H9 (cell line): Measurements from ENCODE around the gene PDPK1. TPM values are rescaled to one million over a fixed set of nuclear protein-coding genes. Genes with fewer than 3 reads are reported as not detected.
"Not testable (repeated sequence)": the region's sequence is repeated elsewhere in the genome, so short reads cannot be mapped to it uniquely, and the experiment has no call there.

Experiments
- DNase-seq: peaks from one replicate; pipeline ENCODE4 v3.0.0-alpha.2; 2017
- H2AFZ ChIP-seq: one replicate; pipeline ENCODE4 v1.6.1; 2013; ENCODE audit warnings: mild to moderate bottlenecking, low read length, control low read depth, moderate library complexity
- H2AK5ac ChIP-seq: 2 replicates; pipeline ENCODE4 v1.6.1; 2013; ENCODE audit warnings: low read length, control low read depth, mixed read lengths; ENCODE audit not compliant: insufficient read length
- H2BK120ac ChIP-seq: one replicate; pipeline ENCODE4 v1.6.1; 2013; ENCODE audit warnings: low read depth, mild to moderate bottlenecking, low read length, control low read depth, inconsistent platforms; ENCODE audit not compliant: poor library complexity, severe bottlenecking
- H2BK12ac ChIP-seq: 2 replicates; pipeline ENCODE4 v1.6.1; 2013; ENCODE audit warnings: low read length, control low read depth, mixed read lengths, low read depth; ENCODE audit not compliant: insufficient read length
- H2BK15ac ChIP-seq: 2 replicates; pipeline ENCODE4 v1.6.1; 2013; ENCODE audit warnings: low read depth, low read length, control low read depth
- H2BK20ac ChIP-seq: one replicate; pipeline ENCODE4 v1.6.1; 2013; ENCODE audit warnings: low read depth, mild to moderate bottlenecking, low read length, control low read depth, inconsistent platforms; ENCODE audit not compliant: poor library complexity, severe bottlenecking
- H2BK5ac ChIP-seq: 2 replicates; pipeline ENCODE4 v1.6.1; 2013; ENCODE audit warnings: low read length, control low read depth, mixed read lengths; ENCODE audit not compliant: insufficient read length
- H3K14ac ChIP-seq: 2 replicates; pipeline ENCODE4 v1.6.1; 2013; ENCODE audit warnings: low read length, control low read depth; ENCODE audit not compliant: insufficient read depth
- H3K18ac ChIP-seq: 2 replicates; pipeline ENCODE4 v1.6.1; 2013; ENCODE audit warnings: low read depth, mild to moderate bottlenecking, mixed read lengths, low read length, control low read depth; ENCODE audit not compliant: insufficient read length
- H3K23ac ChIP-seq: 2 replicates; pipeline ENCODE4 v1.6.1; 2013; ENCODE audit warnings: low read length, control low read depth, mixed read lengths, low read depth; ENCODE audit not compliant: insufficient read length
- H3K23me2 ChIP-seq: 2 replicates; pipeline ENCODE4 v1.6.1; 2013; ENCODE audit warnings: low read depth, mild to moderate bottlenecking, mixed read lengths, low read length, control low read depth; ENCODE audit not compliant: insufficient read length, poor library complexity, severe bottlenecking
- H3K27ac ChIP-seq: 2 replicates; pipeline ENCODE4 v1.5.1; 2013; ENCODE audit warnings: low read length, control low read depth, mixed read lengths, low read depth; ENCODE audit not compliant: insufficient read length
- H3K27me3 ChIP-seq: 2 replicates; pipeline ENCODE4 v1.6.1; 2013; ENCODE audit warnings: low read length, control low read depth, inconsistent platforms; ENCODE audit not compliant: insufficient read depth
- H3K4ac ChIP-seq: 2 replicates; pipeline ENCODE4 v1.6.1; 2013; ENCODE audit warnings: low read depth, mild to moderate bottlenecking, control low read depth, inconsistent platforms, low read length, moderate library complexity
- H3K4me1 ChIP-seq: 2 replicates; pipeline ENCODE4 v1.6.1; 2013; ENCODE audit warnings: low read length, control low read depth, inconsistent platforms; ENCODE audit not compliant: insufficient read depth
- H3K4me2 ChIP-seq: 2 replicates; pipeline ENCODE4 v1.6.1; 2013; ENCODE audit warnings: low read length, control low read depth, mixed read lengths; ENCODE audit not compliant: insufficient read length, insufficient read depth
- H3K56ac ChIP-seq: 2 replicates; pipeline ENCODE4 v1.6.1; 2013; ENCODE audit warnings: low read depth, mild to moderate bottlenecking, mixed read lengths, low read length, control low read depth; ENCODE audit not compliant: insufficient read length
- H3K79me1 ChIP-seq: 2 replicates; pipeline ENCODE4 v1.6.1; 2013; ENCODE audit warnings: low read depth, mild to moderate bottlenecking, moderate library complexity, low read length, control low read depth, inconsistent platforms; ENCODE audit not compliant: insufficient read depth, poor library complexity, severe bottlenecking
- H3K79me2 ChIP-seq: 2 replicates; pipeline ENCODE4 v1.6.1; 2013; ENCODE audit warnings: low read length, control low read depth, inconsistent platforms; ENCODE audit not compliant: insufficient read depth
- H3K9ac ChIP-seq: 2 replicates; pipeline ENCODE4 v1.6.1; 2013; ENCODE audit warnings: low read length, control low read depth, mixed read lengths; ENCODE audit not compliant: insufficient read length; ENCODE audit errors: extremely low read depth
- H3K9me3 ChIP-seq: one replicate; pipeline ENCODE4 v1.6.1; 2013; ENCODE audit warnings: low read depth, low read length, inconsistent platforms; ENCODE audit not compliant: control insufficient read depth
- H3T11ph ChIP-seq: one replicate; pipeline ENCODE4 v1.6.1; 2013; ENCODE audit warnings: mild to moderate bottlenecking, low read length, control low read depth, inconsistent platforms
- H4K20me1 ChIP-seq: one replicate; pipeline ENCODE4 v1.6.1; 2013; ENCODE audit not compliant: control insufficient read depth, insufficient read length, insufficient read depth
- H4K5ac ChIP-seq: 2 replicates; pipeline ENCODE4 v1.6.1; 2013; ENCODE audit warnings: low read depth, mild to moderate bottlenecking, mixed read lengths, low read length, control low read depth; ENCODE audit not compliant: insufficient read length
- H4K8ac ChIP-seq: replicated peaks from 2 replicates; pipeline ENCODE4 v1.6.1; 2013; ENCODE audit warnings: low read length, control low read depth, mixed read lengths, low read depth; ENCODE audit not compliant: insufficient read length
- H4K91ac ChIP-seq: 2 replicates; pipeline ENCODE4 v1.6.1; 2013; ENCODE audit warnings: low read depth, mild to moderate bottlenecking, moderate library complexity, mixed read lengths, low read length, control low read depth; ENCODE audit not compliant: insufficient read length
- H3K27ac Mint-ChIP-seq, 3 experiments: 2 replicates in 2 of 3; 3 replicates in 1 of 3; pipeline ENCODE4 v1.8.0; 2020 to 2021; ENCODE audit warnings: mixed read lengths in 3 of 3, mild to moderate bottlenecking in 1 of 3, moderate library complexity in 1 of 3
- H3K27me3 Mint-ChIP-seq: 2 replicates; pipeline ENCODE4 v1.8.0; 2021; ENCODE audit warnings: low read depth, mild to moderate bottlenecking, moderate library complexity, mixed read lengths
- H3K36me3 Mint-ChIP-seq, 3 experiments: 2 replicates in 2 of 3; 3 replicates in 1 of 3; pipeline ENCODE4 v1.8.0; 2020 to 2021; ENCODE audit warnings: low read depth in 3 of 3, mixed read lengths in 3 of 3; ENCODE audit not compliant: insufficient read depth in 1 of 3
- H3K4me1 Mint-ChIP-seq, 2 experiments: 2 replicates each; pipeline ENCODE4 v1.8.0; 2020; ENCODE audit warnings: mixed read lengths in 2 of 2
- H3K4me3 Mint-ChIP-seq, 2 experiments: 2 replicates in 1 of 2; 3 replicates in 1 of 2; pipeline ENCODE4 v1.8.0; 2020 to 2021; ENCODE audit warnings: mild to moderate bottlenecking in 2 of 2, mixed read lengths in 2 of 2, moderate library complexity in 1 of 2
- H3K9me3 Mint-ChIP-seq, 2 experiments: 2 replicates in 1 of 2; 3 replicates in 1 of 2; pipeline ENCODE4 v1.8.0; 2020; ENCODE audit warnings: mild to moderate bottlenecking in 2 of 2, mixed read lengths in 2 of 2, moderate library complexity in 1 of 2
- WGBS: extraction: QIAGEN DNeasy Blood & Tissue Kit; methylation state at CpG from one replicate; pipeline ENCODE4 v1.1.7; 2013; ENCODE audit warnings: missing lambda C conversion rate, low lambda C conversion rate, mixed read lengths; ENCODE audit not compliant: insufficient read length; ENCODE audit errors: extremely low coverage; 5-methylcytosine and 5-hydroxymethylcytosine counted together
- total RNA-seq: library from RNA; stranded (reverse); gene quantifications from 2 replicates; pipeline ENCODE4 v1.2.1, GENCODE V29; 2021
- TF ChIP-seq, protein P1 (sequence below): fragments of 200-600 bp; sonication (generic); conservative IDR thresholded peaks from 3 replicates; pipeline ENCODE4 v1.8.0; 2021; ENCODE audit warnings: antibody characterized with exemption, mild to moderate bottlenecking

PDPK1 gene
- total RNA-seq, 1 experiment from 2014 or later = 32.8 TPM

DNA sequence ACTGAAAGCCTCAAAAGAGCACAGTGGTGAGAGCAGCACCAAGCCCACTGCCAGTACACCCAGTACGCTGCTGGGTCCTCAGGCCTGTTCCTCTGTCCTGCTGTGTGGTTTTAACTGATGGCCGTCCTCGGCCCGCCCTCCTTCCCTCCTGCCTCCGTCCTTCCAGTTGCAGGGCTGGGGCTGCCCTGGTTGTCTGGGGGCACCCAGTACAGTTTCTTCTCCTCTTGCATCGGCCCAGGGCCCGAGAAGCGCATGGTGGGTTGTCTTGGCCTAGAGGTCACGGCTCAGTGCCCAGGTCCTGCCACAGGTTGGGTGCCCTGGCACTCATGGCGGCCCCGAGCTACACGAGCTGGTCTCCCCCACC, 73.7 kb downstream of the PDPK1 start:
- TF ChIP-seq, protein P1, sequence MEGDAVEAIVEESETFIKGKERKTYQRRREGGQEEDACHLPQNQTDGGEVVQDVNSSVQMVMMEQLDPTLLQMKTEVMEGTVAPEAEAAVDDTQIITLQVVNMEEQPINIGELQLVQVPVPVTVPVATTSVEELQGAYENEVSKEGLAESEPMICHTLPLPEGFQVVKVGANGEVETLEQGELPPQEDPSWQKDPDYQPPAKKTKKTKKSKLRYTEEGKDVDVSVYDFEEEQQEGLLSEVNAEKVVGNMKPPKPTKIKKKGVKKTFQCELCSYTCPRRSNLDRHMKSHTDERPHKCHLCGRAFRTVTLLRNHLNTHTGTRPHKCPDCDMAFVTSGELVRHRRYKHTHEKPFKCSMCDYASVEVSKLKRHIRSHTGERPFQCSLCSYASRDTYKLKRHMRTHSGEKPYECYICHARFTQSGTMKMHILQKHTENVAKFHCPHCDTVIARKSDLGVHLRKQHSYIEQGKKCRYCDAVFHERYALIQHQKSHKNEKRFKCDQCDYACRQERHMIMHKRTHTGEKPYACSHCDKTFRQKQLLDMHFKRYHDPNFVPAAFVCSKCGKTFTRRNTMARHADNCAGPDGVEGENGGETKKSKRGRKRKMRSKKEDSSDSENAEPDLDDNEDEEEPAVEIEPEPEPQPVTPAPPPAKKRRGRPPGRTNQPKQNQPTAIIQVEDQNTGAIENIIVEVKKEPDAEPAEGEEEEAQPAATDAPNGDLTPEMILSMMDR = no peak
- Histone ChIP-seq H2BK12ac (no peak overlapping the region), H4K20me1 (no peaks in the 10 kb centered on the region), H3K4me1 (no peaks in the 10 kb centered on the region), H3K79me2 (peaks cover 5% of the 10 kb centered on the region; the same call in 1 of the 2 replicates), H3K14ac (no peak overlapping the region; the same call in 1 of the 2 replicates), H4K8ac (no peak overlapping the region), H3K18ac (no peak overlapping the region), H2BK5ac (no peak overlapping the region), H2BK15ac (no peak overlapping the region), H3K9ac (no peak overlapping the region), H3K4ac (no peak overlapping the region), H3K79me1 (peaks cover 3% of the 10 kb centered on the region), H2AK5ac (no peak overlapping the region), H3K27ac (no peak overlapping the region), H3K56ac (no peak overlapping the region), H4K5ac (no peak overlapping the region), H4K91ac (no peak overlapping the region), H3K23ac (no peak overlapping the region), H3K9me3 (no peaks in the 10 kb centered on the region), H3K4me2 (no peak overlapping the region), H2BK20ac (no peak overlapping the region), H3T11ph (no peak overlapping the region), H2BK120ac (no peak overlapping the region), H3K23me2 (no peaks in the 10 kb centered on the region), H2AFZ (no peak overlapping the region), H3K27me3 (no peaks in the 10 kb centered on the region)
- H3K9me3 Mint-ChIP-seq = no peaks in the 10 kb centered on the region
- no peaks in the 10 kb centered on the region for H3K27me3 Mint-ChIP-seq
- no peak for DNase-seq
- no peak overlapping the region for H3K4me3 Mint-ChIP-seq
- H3K4me1 Mint-ChIP-seq = peaks cover 0 to 3% of the 10 kb centered on the region in 2 experiments; a peak in 1 of 4 replicates
- H3K27ac Mint-ChIP-seq = no peak overlapping the region
- WGBS = no CpG with 5 or more reads among the region's 12 CpGs
- peaks cover 19 to 27% (median 23%) of the 10 kb centered on the region in 3 experiments for H3K36me3 Mint-ChIP-seq

DNA sequence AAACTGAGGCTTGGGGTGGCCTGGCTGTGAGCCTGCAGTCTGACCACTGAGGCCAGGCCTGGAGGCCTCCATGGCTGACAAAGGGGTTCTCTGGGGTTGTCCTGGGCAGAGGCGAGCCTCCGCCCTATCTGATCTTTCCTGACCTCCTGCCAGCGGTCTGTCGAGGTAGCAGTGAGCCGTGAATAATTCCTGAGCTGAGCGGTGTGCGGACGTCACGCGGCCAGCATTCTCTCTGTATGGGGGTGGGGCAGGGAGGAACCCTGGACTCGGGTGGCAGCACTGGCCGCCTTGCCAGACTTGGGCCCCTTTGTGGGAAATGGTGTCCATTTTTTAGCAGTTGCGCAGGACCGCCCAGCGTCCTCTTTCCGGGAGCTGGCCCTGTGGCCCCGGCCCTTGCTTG, 74.1 kb downstream of the PDPK1 start:
- H3K4me3 Mint-ChIP-seq, H3K4me2 ChIP-seq, H3K4me1 Mint-ChIP-seq, H2AFZ ChIP-seq, H4K91ac ChIP-seq, DNase-seq, H3K9me3 ChIP-seq, H3K79me2 ChIP-seq, H3K27ac Mint-ChIP-seq, H3K27ac ChIP-seq, H3K4ac ChIP-seq, H3K23me2 ChIP-seq, H2BK12ac ChIP-seq, H3K4me1 ChIP-seq, H4K5ac ChIP-seq, H4K8ac ChIP-seq, H2BK120ac ChIP-seq, H2BK20ac ChIP-seq, H2BK5ac ChIP-seq, H3K27me3 ChIP-seq, H4K20me1 ChIP-seq, H3K79me1 ChIP-seq, H2BK15ac ChIP-seq, H3K14ac ChIP-seq, H2AK5ac ChIP-seq, H3K18ac ChIP-seq, H3K27me3 Mint-ChIP-seq, H3K56ac ChIP-seq, H3T11ph ChIP-seq, H3K9ac ChIP-seq, H3K23ac ChIP-seq, H3K9me3 Mint-ChIP-seq: not testable (repeated sequence)
- peaks cover 19 to 27% (median 23%) of the 10 kb centered on the region in 3 experiments for H3K36me3 Mint-ChIP-seq
- WGBS = no CpG with 5 or more reads among the region's 17 CpGs
